OCI-LY3 (cell line): ENCODE measurements around the gene HACL1.

Experiments
- H2AFZ ChIP-seq: fragments of 200-600, 300-600 bp; shearing (Covaris generic); 2 replicates; pipeline ENCODE4 v1.6.0; 2014; ENCODE audit warnings: antibody characterized with exemption, low read depth, low read length
- H3K27ac ChIP-seq: fragments of 200-600, 300-600 bp; sonication (generic); 2 replicates; pipeline ENCODE4 v1.5.1; 2014; ENCODE audit warnings: mild to moderate bottlenecking, low read length, moderate library complexity, mixed read lengths
- H3K27me3 ChIP-seq: fragments of 200-600, 300-600 bp; sonication (generic); 2 replicates; pipeline ENCODE4 v1.6.1; 2014; ENCODE audit warnings: low read depth, low read length, mixed read lengths
- H3K36me3 ChIP-seq: fragments of 200-600, 300-600 bp; sonication (generic); replicated peaks from 2 replicates; pipeline ENCODE3; 2014; ENCODE audit warnings: low read depth, low read length, mixed read lengths
- H3K4me1 ChIP-seq: fragments of 300-600, 200-600 bp; sonication (generic); 2 replicates; pipeline ENCODE4 v1.6.1; 2014; ENCODE audit warnings: low read length, mixed read lengths
- H3K4me2 ChIP-seq: fragments of 200-600, 300-600 bp; sonication (generic); 2 replicates; pipeline ENCODE4 v1.6.1; 2014; ENCODE audit warnings: low read length, mixed read lengths
- H3K4me3 ChIP-seq: fragments of 300-600, 200-600 bp; sonication (generic); 2 replicates; pipeline ENCODE4 v1.5.1; 2014; ENCODE audit warnings: antibody characterized with exemption, mild to moderate bottlenecking, low read length, moderate library complexity
- H3K79me2 ChIP-seq: fragments of 300-600, 200-600 bp; shearing (Covaris generic); 2 replicates; pipeline ENCODE4 v1.6.1; 2014; ENCODE audit warnings: mild to moderate bottlenecking, low read length, mixed read lengths
- H3K9ac ChIP-seq: fragments of 300-600, 200-600 bp; shearing (Covaris generic); 2 replicates; pipeline ENCODE4 v1.6.0; 2014; ENCODE audit warnings: mild to moderate bottlenecking, low read length, moderate library complexity
- H3K9me3 ChIP-seq: fragments of 200-600, 300-600 bp; shearing (Covaris generic); 2 replicates; pipeline ENCODE4 v1.6.1; 2014; ENCODE audit warnings: low read length, mixed read lengths; ENCODE audit not compliant: insufficient read depth
- H4K20me1 ChIP-seq: fragments of 200-600, 300-600 bp; sonication (generic); 2 replicates; pipeline ENCODE4 v1.6.1; 2016; ENCODE audit warnings: low read length, mixed read lengths; ENCODE audit not compliant: insufficient read depth
- CTCF ChIP-seq: fragments of 200-600, 300-600 bp; sonication (generic); IDR thresholded peaks from 2 replicates; pipeline ENCODE4 v1.5.1; 2014; ENCODE audit warnings: antibody characterized with exemption, low read length, low read depth
- EZH2phosphoT487 ChIP-seq: fragments of 200-600 bp; shearing (Covaris generic); IDR thresholded peaks from 2 replicates; pipeline ENCODE4 v1.6.1; 2018; ENCODE audit warnings: antibody characterized with exemption, mixed run types, low read depth

HACL1 gene

GRCh38 chr3:15576475-15576874 lies 24.9 kb downstream of the HACL1 start:
- no peak for TF ChIP-seq CTCF
- TF ChIP-seq EZH2phosphoT487 = no peak
- peaks cover 5% of the 10 kb centered on the region for H3K4me1 ChIP-seq
- no peaks in the 10 kb centered on the region for H3K79me2 ChIP-seq
- no peak overlapping the region for H3K4me2 ChIP-seq
- no peak overlapping the region for H2AFZ ChIP-seq
- no peak overlapping the region for H3K9ac ChIP-seq
- no peaks in the 10 kb centered on the region for H3K9me3 ChIP-seq
- H3K36me3 ChIP-seq = peaks cover 10% of the 10 kb centered on the region
- H3K27ac ChIP-seq = no peak overlapping the region
- no peaks in the 10 kb centered on the region for H3K27me3 ChIP-seq
- no peak overlapping the region for H3K4me3 ChIP-seq
- H4K20me1 ChIP-seq = no peaks in the 10 kb centered on the region

- Histone ChIP-seq H3K36me3 (peaks cover 7% of the 10 kb centered on the region), H4K20me1 (no peaks in the 10 kb centered on the region), H3K4me2 (no peak overlapping the region), H3K27me3 (no peaks in the 10 kb centered on the region), H3K9ac (no peak overlapping the region), H3K9me3 (no peaks in the 10 kb centered on the region), H3K4me3 (no peak overlapping the region), H3K4me1 (peaks cover 5% of the 10 kb centered on the region), H3K27ac (no peak overlapping the region), H2AFZ (no peak overlapping the region), H3K79me2 (no peaks in the 10 kb centered on the region)
- no peak for TF ChIP-seq EZH2phosphoT487
- no peak for TF ChIP-seq CTCF
Observed at GRCh38 chr3:15575446-15575845, 25.9 kb downstream of the HACL1 start.

GRCh38 chr3:15572138-15572537 lies 29.2 kb downstream of the HACL1 start:
- Histone ChIP-seq H3K27me3 (no peaks in the 10 kb centered on the region), H3K9me3 (no peaks in the 10 kb centered on the region), H3K4me2 (no peak overlapping the region), H3K4me1 (peaks cover 5% of the 10 kb centered on the region), H3K4me3 (no peak overlapping the region), H3K9ac (no peak overlapping the region), H2AFZ (no peak overlapping the region), H3K36me3 (peaks cover 13% of the 10 kb centered on the region), H3K79me2 (no peaks in the 10 kb centered on the region), H4K20me1 (no peaks in the 10 kb centered on the region), H3K27ac (no peak overlapping the region)
- TF ChIP-seq CTCF (no peak), EZH2phosphoT487 (no peak)

GRCh38 chr3:15563190-15563589 lies 38.2 kb downstream of the HACL1 start:
- H3K9me3 ChIP-seq = no peaks in the 10 kb centered on the region
- H3K36me3 ChIP-seq = peaks cover 33% of the 10 kb centered on the region
- no peak for TF ChIP-seq EZH2phosphoT487
- TF ChIP-seq CTCF = no peak
- H3K27ac ChIP-seq = no peak overlapping the region
- H3K4me2 ChIP-seq = no peak overlapping the region
- no peaks in the 10 kb centered on the region for H3K79me2 ChIP-seq
- H3K4me3 ChIP-seq = no peak overlapping the region
- H3K4me1 ChIP-seq = no peaks in the 10 kb centered on the region
- H2AFZ ChIP-seq = no peak overlapping the region
- no peak overlapping the region for H3K9ac ChIP-seq
- no peaks in the 10 kb centered on the region for H4K20me1 ChIP-seq
- H3K27me3 ChIP-seq = no peaks in the 10 kb centered on the region
